Prostate gland (tissue), 2 donors: Measurements from ENCODE around the gene SDC3. TPM values are rescaled to one million over a fixed set of nuclear protein-coding genes. Genes with fewer than 3 reads are reported as not detected.
A peak's percentile ranks its signal among the peaks of the same experiment; 100 is the strongest.

Experiments used
- DNase-seq: peaks from one replicate; pipeline ENCODE4 v3.0.0-alpha.2; 2019; ENCODE audit warnings: low spot score
- H3K27ac ChIP-seq, 2 donors: fragments of 200-600 bp; sonication (generic); 2 replicates each; pipeline ENCODE4 v1.5.1; 2017 to 2019
- H3K27me3 ChIP-seq: fragments of 200-600 bp; sonication (generic); replicated peaks from 2 replicates; pipeline ENCODE4 v1.5.1; 2019; ENCODE audit not compliant: insufficient read depth
- H3K36me3 ChIP-seq, 2 donors: fragments of 200-600 bp; sonication (generic); 1 replicate in 1 of 2; 2 replicates in 1 of 2; pipeline versions ENCODE4 v1.5.1 to v1.8.1; 2017 to 2019
- H3K4me1 ChIP-seq: fragments of 200-600 bp; sonication (generic); replicated peaks from 2 replicates; pipeline ENCODE4 v1.5.1; 2019
- H3K4me3 ChIP-seq, 2 donors: fragments of 200-600 bp; sonication (generic); 2 replicates each; pipeline ENCODE4 v1.5.1; 2017 to 2019
- H3K9me3 ChIP-seq: fragments of 200-600 bp; sonication (generic); 2 replicates; pipeline ENCODE4 v1.5.1; 2017
- CTCF ChIP-seq, 4 experiments: fragments of 200-600 bp in 2 of 4; fragments of 450-650 bp in 2 of 4; sonication (generic) in 2 of 4; IDR thresholded peaks; 1 replicate in 3 of 4; 2 replicates in 1 of 4; pipeline ENCODE4 v1.5.1; 2016 to 2019; ENCODE audit warnings: antibody characterized with exemption in 4 of 4, mild to moderate bottlenecking in 2 of 4, moderate library complexity in 2 of 4
- POLR2A ChIP-seq: fragments of 450-650 bp; IDR thresholded peaks from one replicate; pipeline ENCODE4 v1.6.1; 2016; ENCODE audit warnings: antibody characterized with exemption, mild to moderate bottlenecking
- POLR2AphosphoS5 ChIP-seq: sonication (generic); formaldehyde crosslinking; IDR thresholded peaks from one replicate; pipeline ENCODE4 v1.6.1; 2017; ENCODE audit warnings: antibody characterized with exemption
- WGBS: methylation state at CpG from one replicate; pipeline ENCODE4 v1.1.5; 2018; 5-methylcytosine and 5-hydroxymethylcytosine counted together
- intact Hi-C: fragments of 100-400 bp; cut with DNase I; formaldehyde crosslinking; loops from one replicate; pipeline ENCODE4 v1.14.2; 2022
- total RNA-seq, 2 donors: library from RNA; depleted of rRNA; stranded (reverse); fragments of >200 nt; gene quantifications; one replicate each; pipeline ENCODE4 v1.1.0, GENCODE V29; 2016

Gene SDC3
- total RNA-seq, 2 donors from 2014 or later = 25.5 to 39.6 TPM

GRCh38 chr1:30848130-30848529 lies 60.4 kb downstream of the SDC3 start:
- Histone ChIP-seq H3K36me3 (no peaks in the 10 kb centered on the region), H3K27me3 (no peaks in the 10 kb centered on the region), H3K4me3 (no peak overlapping the region), H3K4me1 (no peaks in the 10 kb centered on the region), H3K27ac (no peak overlapping the region), H3K9me3 (no peaks in the 10 kb centered on the region)
- 84% methylated on average over 5 of the region's 5 CpGs for WGBS
- intact Hi-C loops = no loop called here
- TF ChIP-seq CTCF (IDR thresholded peaks at IDR 0.05) = no peak
- no peak for TF ChIP-seq POLR2AphosphoS5
- no peak for TF ChIP-seq POLR2A
- DNase-seq = no peak

DNA sequence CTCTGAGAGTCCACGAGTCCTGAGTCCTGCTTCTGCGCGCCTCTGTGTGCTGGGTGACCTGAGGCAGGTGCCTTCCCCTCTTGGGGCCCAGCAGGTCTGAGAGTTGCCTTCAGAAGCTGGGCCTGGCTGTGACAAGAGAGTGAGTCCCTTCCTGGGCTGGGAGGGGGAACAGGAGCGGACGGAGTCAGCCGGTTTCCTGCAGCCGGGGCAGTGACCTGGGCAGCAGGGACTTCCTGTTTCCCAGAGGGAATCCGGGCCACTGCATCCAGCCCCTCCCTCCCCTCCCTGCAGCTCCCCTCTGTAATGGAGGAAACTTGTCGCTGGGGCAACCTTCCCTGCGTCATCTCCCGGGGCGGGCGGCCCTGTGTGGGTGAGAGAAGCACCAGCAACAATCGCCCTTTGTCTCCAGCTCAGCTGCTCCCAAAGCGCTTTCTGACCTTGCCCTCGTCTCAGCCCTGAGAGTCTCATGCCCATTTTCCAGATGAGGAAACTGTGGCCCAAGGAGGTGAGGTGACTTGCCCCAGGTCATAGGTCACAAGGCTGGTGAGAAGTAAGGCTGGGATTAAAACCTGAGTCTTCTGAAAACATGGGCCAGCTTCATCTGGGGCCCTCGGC lies 61.1 kb downstream of the SDC3 start:
- H3K9me3 ChIP-seq = no peaks in the 10 kb centered on the region
- no peak overlapping the region for H3K4me3 ChIP-seq
- H3K27ac ChIP-seq = no peak overlapping the region
- DNase-seq = no peak
- 70% methylated on average over 6 of the region's 17 CpGs for WGBS
- peak; percentile 18 for TF ChIP-seq POLR2AphosphoS5
- no peak for TF ChIP-seq POLR2A
- TF ChIP-seq CTCF (IDR thresholded peaks at IDR 0.05) = no peak
- no peaks in the 10 kb centered on the region for H3K27me3 ChIP-seq
- no peaks in the 10 kb centered on the region for H3K4me1 ChIP-seq
- intact Hi-C loops = no loop called here
- H3K36me3 ChIP-seq = no peaks in the 10 kb centered on the region

DNA sequence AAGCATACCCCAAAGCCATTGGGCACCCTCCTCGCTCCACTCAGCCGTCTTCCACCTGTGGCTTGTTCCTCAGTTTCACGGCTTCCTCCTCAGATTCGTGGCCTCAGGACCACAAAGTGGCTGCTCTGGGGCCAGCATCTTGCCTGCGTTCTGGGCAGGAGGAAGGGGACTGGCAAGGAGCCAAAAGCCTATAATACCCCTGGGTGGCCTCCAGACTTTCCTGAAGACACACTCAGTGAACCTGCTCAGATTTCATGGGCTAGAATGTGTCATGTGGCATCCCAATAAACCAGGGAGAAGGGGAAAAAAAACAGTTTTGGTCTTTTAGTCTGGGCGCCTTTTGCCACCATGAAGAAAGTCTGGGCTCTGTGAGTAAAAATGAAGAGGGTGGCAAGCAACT lies 62.0 kb downstream of the SDC3 start:
- no peaks in the 10 kb centered on the region for H3K9me3 ChIP-seq
- no peaks in the 10 kb centered on the region for H3K36me3 ChIP-seq
- 82% methylated on average over 6 of the region's 6 CpGs for WGBS
- no peaks in the 10 kb centered on the region for H3K4me1 ChIP-seq
- H3K27me3 ChIP-seq = no peaks in the 10 kb centered on the region
- no peak for DNase-seq
- intact Hi-C loops = no loop called here
- no peak for TF ChIP-seq POLR2AphosphoS5
- TF ChIP-seq CTCF (IDR thresholded peaks at IDR 0.05) = no peak
- TF ChIP-seq POLR2A = no peak
- H3K27ac ChIP-seq = no peak overlapping the region
- H3K4me3 ChIP-seq = no peak overlapping the region

- 36% methylated on average over 7 of the region's 7 CpGs for WGBS
- no peaks in the 10 kb centered on the region for H3K27me3 ChIP-seq
- no peaks in the 10 kb centered on the region for H3K9me3 ChIP-seq
- no peaks in the 10 kb centered on the region for H3K36me3 ChIP-seq
- no peak for DNase-seq
- no peaks in the 10 kb centered on the region for H3K4me1 ChIP-seq
- intact Hi-C loops = no loop called here
- TF ChIP-seq CTCF (IDR thresholded peaks at IDR 0.05) (no peak), POLR2AphosphoS5 (no peak), POLR2A (no peak)
- no peak overlapping the region for H3K27ac ChIP-seq
- H3K4me3 ChIP-seq = no peak overlapping the region
Observed at GRCh38 chr1:30845904-30846290, 62.7 kb downstream of the SDC3 start.

- 41% methylated on average over 10 of the region's 10 CpGs for WGBS
- H3K27me3 ChIP-seq = no peaks in the 10 kb centered on the region
- H3K4me1 ChIP-seq = no peaks in the 10 kb centered on the region
- TF ChIP-seq POLR2A (no peak), CTCF (IDR thresholded peaks at IDR 0.05) (no peak), POLR2AphosphoS5 (no peak)
- intact Hi-C loops = no loop called here
- H3K4me3 ChIP-seq = no peak overlapping the region
- DNase-seq = no peak
- no peaks in the 10 kb centered on the region for H3K9me3 ChIP-seq
- H3K36me3 ChIP-seq = no peaks in the 10 kb centered on the region
- no peak overlapping the region for H3K27ac ChIP-seq
Observed at GRCh38 chr1:30845237-30845903, 63.2 kb downstream of the SDC3 start.
